ENCODE results near the gene UPF2. TPM values are rescaled to one million over a fixed set of nuclear protein-coding genes. Genes with fewer than 3 reads are reported as not detected.

UPF2 gene
- total and polyA plus RNA-seq, 2 of the 13 experiments (the other 11 are each of a cell fraction or from before 2014, with no cell fraction given) = 6.2 to 14.5 TPM

DNA sequence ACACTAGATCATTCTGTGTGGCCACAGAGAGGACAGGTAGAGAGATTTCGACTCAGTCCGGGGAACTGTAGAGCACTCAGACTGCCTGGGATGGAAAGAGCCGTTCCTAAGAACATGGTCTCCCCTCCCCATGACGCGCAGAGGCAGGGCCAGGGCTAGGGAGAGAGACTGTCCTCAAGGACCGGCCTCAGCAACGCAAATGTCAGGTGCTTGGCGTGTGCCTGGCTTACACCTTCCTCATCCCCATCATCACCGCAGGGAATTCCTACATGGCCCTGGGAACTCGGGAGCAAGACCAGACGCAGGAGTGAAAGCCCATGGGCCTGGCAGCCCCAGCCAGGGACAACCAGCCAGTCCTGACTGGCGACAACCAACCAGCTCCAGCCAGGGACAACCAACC, 163.8 kb downstream of the UPF2 start:
- DNase-seq (ENCODE audit: low spot score) (no peak), FAIRE-seq (no peak), ATAC-seq (no peak)
- no TSS peak for BruUV-seq (replicated peaks)
- no peak overlapping the region for H3K4me2 ChIP-seq (ENCODE audit: low read depth, low read length)
- H4K20me1 ChIP-seq (ENCODE audit: insufficient read depth, low read length) = no peaks in the 10 kb centered on the region
- intact Hi-C loops (cut with micrococcal nuclease; ENCODE audit: unreplicated experiment) = no loop called here
- no peaks in the 10 kb centered on the region for H3K36me3 ChIP-seq (replicated peaks in 1 of 2; ENCODE audit: control insufficient read depth in 1 of 2, insufficient read depth in 2 of 2, low read length in 2 of 2)
- in situ Hi-C loops (cut with HindIII; ENCODE audit: extremely low pct_ligation_motif_present, low pct_unique_long_range_greater_than_20kb) = no loop called here
- no peaks in the 10 kb centered on the region for H3K9me3 ChIP-seq (ENCODE audit: low read length)
- H3K9ac ChIP-seq (ENCODE audit: insufficient read depth, low read depth, low read length) = no peak overlapping the region
- H2AFZ ChIP-seq (ENCODE audit: low read length) = no peak overlapping the region
- H3K27me3 ChIP-seq (ENCODE audit: control insufficient read depth in 1 of 2, insufficient read depth in 2 of 2, low read length in 2 of 2) = no peaks in the 10 kb centered on the region
- ChIA-PET CTCF (ENCODE audit: low intra/inter-chr PET ratio, low total read pairs) (no interaction called here), POLR2A (no interaction called here)
- H3K79me2 ChIP-seq (ENCODE audit: insufficient read depth, low read length) = no peaks in the 10 kb centered on the region
- H3K4me3 ChIP-seq (replicated peaks in 1 of 3; ENCODE audit: insufficient read depth in 1 of 3, low read depth in 2 of 3, low read length in 3 of 3) = no peak overlapping the region
- WGBS (ENCODE audit: low lambda C conversion rate) = 89% methylated on average over 8 of the region's 12 CpGs
- H3K4me1 ChIP-seq (ENCODE audit: insufficient read depth, low read length) = peaks cover 87% of the 10 kb centered on the region
- TF ChIP-seq, protein P1, sequence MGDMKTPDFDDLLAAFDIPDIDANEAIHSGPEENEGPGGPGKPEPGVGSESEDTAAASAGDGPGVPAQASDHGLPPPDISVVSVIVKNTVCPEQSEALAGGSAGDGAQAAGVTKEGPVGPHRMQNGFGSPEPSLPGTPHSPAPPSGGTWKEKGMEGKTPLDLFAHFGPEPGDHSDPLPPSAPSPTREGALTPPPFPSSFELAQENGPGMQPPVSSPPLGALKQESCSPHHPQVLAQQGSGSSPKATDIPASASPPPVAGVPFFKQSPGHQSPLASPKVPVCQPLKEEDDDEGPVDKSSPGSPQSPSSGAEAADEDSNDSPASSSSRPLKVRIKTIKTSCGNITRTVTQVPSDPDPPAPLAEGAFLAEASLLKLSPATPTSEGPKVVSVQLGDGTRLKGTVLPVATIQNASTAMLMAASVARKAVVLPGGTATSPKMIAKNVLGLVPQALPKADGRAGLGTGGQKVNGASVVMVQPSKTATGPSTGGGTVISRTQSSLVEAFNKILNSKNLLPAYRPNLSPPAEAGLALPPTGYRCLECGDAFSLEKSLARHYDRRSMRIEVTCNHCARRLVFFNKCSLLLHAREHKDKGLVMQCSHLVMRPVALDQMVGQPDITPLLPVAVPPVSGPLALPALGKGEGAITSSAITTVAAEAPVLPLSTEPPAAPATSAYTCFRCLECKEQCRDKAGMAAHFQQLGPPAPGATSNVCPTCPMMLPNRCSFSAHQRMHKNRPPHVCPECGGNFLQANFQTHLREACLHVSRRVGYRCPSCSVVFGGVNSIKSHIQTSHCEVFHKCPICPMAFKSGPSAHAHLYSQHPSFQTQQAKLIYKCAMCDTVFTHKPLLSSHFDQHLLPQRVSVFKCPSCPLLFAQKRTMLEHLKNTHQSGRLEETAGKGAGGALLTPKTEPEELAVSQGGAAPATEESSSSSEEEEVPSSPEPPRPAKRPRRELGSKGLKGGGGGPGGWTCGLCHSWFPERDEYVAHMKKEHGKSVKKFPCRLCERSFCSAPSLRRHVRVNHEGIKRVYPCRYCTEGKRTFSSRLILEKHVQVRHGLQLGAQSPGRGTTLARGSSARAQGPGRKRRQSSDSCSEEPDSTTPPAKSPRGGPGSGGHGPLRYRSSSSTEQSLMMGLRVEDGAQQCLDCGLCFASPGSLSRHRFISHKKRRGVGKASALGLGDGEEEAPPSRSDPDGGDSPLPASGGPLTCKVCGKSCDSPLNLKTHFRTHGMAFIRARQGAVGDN (CRISPR knock-in tag; IDR thresholded peaks at IDR 0.05) = peak; percentile 52
- TF ChIP-seq SMARCC2 (IDR thresholded peaks at IDR 0.05) = no peak
- no peak for TF ChIP-seq BCL3 (CRISPR knock-in tag; IDR thresholded peaks at IDR 0.05)
- no peak for TF ChIP-seq STAT5B (CRISPR knock-in tag; IDR thresholded peaks at IDR 0.05)
- no peak for TF ChIP-seq MIER2 (CRISPR knock-in tag; IDR thresholded peaks at IDR 0.05)
- H3K27ac ChIP-seq (ENCODE audit: extremely low read length, insufficient read depth, low read length) = no peak overlapping the region
